Kidney capillary endothelial cell (primary cell): ENCODE measurements around the gene ANTXRL.
"Not testable (repeated sequence)": the region's sequence is repeated elsewhere in the genome, so short reads cannot be mapped to it uniquely, and the experiment has no call there.

ENCODE experiments used
- DNase-seq: peaks from one replicate; pipeline ENCODE4 v3.0.0-alpha.2; 2018; ENCODE audit warnings: low spot score

ANTXRL gene

GRCh38 chr10:46286991-46287693, at the start of gene ANTXRL:
ANTXRL (plus strand) TSS chr10:46286997; CDS start chr10:46287263, 266 bp downstream.
- no peak for DNase-seq

GRCh38 chr10:46237815-46238510, 48.8 kb upstream of the ANTXRL start:
- DNase-seq: no peak

GRCh38 chr10:46239247-46239646, 47.5 kb upstream of the ANTXRL start:
- no peak for DNase-seq

GRCh38 chr10:46239993-46240683, 46.7 kb upstream of the ANTXRL start:
- DNase-seq: no peak

GRCh38 chr10:46240684-46241565, 45.9 kb upstream of the ANTXRL start:
- DNase-seq: no peak

- no peak for DNase-seq
Measured at GRCh38 chr10:46245381-46245900, 41.4 kb upstream of the ANTXRL start.

GRCh38 chr10:46246400-46247180, 40.2 kb upstream of the ANTXRL start:
- not testable (repeated sequence) for DNase-seq

GRCh38 chr10:46247181-46247475, 39.7 kb upstream of the ANTXRL start:
- DNase-seq: no peak

- DNase-seq: no peak
Measured at GRCh38 chr10:46247808-46248569, 38.8 kb upstream of the ANTXRL start.

- DNase-seq: no peak
Measured at GRCh38 chr10:46248651-46249146, 38.1 kb upstream of the ANTXRL start.

- not testable (repeated sequence) for DNase-seq
Measured at GRCh38 chr10:46249617-46250344, 37.0 kb upstream of the ANTXRL start.

GRCh38 chr10:46250481-46250880, 36.3 kb upstream of the ANTXRL start:
- no peak for DNase-seq

- no peak for DNase-seq
Measured at GRCh38 chr10:46250898-46251856, 35.6 kb upstream of the ANTXRL start.

GRCh38 chr10:46251857-46252847, 34.6 kb upstream of the ANTXRL start:
- no peak for DNase-seq

GRCh38 chr10:46253076-46254006, 33.5 kb upstream of the ANTXRL start:
- no peak for DNase-seq

- no peak for DNase-seq
Measured at GRCh38 chr10:46254007-46254383, 32.8 kb upstream of the ANTXRL start.
